Neural progenitor cell (in vitro differentiated cells): ENCODE data around the gene INAFM1.

Experiments used
- CTCF ChIP-seq: fragments of 200-600 bp; sonication (generic); IDR thresholded peaks from 2 replicates; pipeline ENCODE4 v1.5.1; 2017; ENCODE audit warnings: antibody characterized with exemption, mild to moderate bottlenecking
- EZH2 ChIP-seq: fragments of 200-600 bp; sonication (generic); IDR thresholded peaks from 2 replicates; pipeline ENCODE4 v1.6.1; 2017; ENCODE audit warnings: antibody characterized with exemption, mild to moderate bottlenecking, moderate library complexity

- TF ChIP-seq CTCF = no peak
- no peak for TF ChIP-seq EZH2
Observed at GRCh38 chr19:47313754-47314295, 39.1 kb downstream of the INAFM1 start.
